T-cell (primary cell): ENCODE measurements around the gene UBL4B. TPM values are rescaled to one million over a fixed set of nuclear protein-coding genes. Genes with fewer than 3 reads are reported as not detected.

Source experiments
- ATAC-seq, 4 experiments: fragments of 200-7000 bp in 3 of 4; fragments of 150-1000 bp in 1 of 4; cut with Tn5 transposase; replicated peaks in 1 of 4; 1 replicate in 3 of 4; 2 replicates in 1 of 4; pipeline ENCODE4 v1.10.0; 2021; ENCODE audit warnings: moderate library complexity in 3 of 4, mild to moderate bottlenecking in 2 of 4, moderate number of reproducible peaks in 1 of 4
- CTCF ChIA-PET, 2 donors: fragments of 300-600 bp; sonication (Branson Sonifier 250); formaldehyde crosslinking; loops; one replicate each; lab custom pipeline; 2022; ENCODE audit warnings: antibody characterized with exemption in 2 of 2; lab: Charles Lee
- POLR2A ChIA-PET, 2 donors: fragments of 300-600 bp; sonication (Branson Sonifier 250); formaldehyde crosslinking; loops; one replicate each; lab custom pipeline; 2022; ENCODE audit warnings: antibody characterized with exemption in 2 of 2; lab: Charles Lee
- DNase-seq, 35 experiments: peaks; one replicate each; pipeline versions ENCODE4 v3.0.0 to v3.0.0-alpha.2; 2013 to 2023
- H3K27ac ChIP-seq: one replicate; pipeline ENCODE4 v1.5.1; 2013; ENCODE audit warnings: low read length
- H3K27me3 ChIP-seq, 2 experiments: replicated peaks in 1 of 2; 1 replicate in 1 of 2; 2 replicates in 1 of 2; pipeline versions ENCODE4 v1.6.1 to v1.7.0; 2013; ENCODE audit warnings: low read length in 1 of 2, mixed read lengths in 1 of 2; ENCODE audit not compliant: control insufficient read depth in 2 of 2, insufficient read depth in 2 of 2; ENCODE audit errors: extremely low read depth in 1 of 2
- H3K36me3 ChIP-seq, 2 donors: 1 replicate in 1 of 2; 2 replicates in 1 of 2; pipeline versions ENCODE4 v1.6.1 to v1.7.0; 2013; ENCODE audit warnings: low read length in 1 of 2; ENCODE audit not compliant: control insufficient read depth in 2 of 2, insufficient read depth in 1 of 2; ENCODE audit errors: extremely low read depth in 1 of 2
- H3K4me1 ChIP-seq, 2 experiments: 1 replicate in 1 of 2; 2 replicates in 1 of 2; pipeline versions ENCODE4 v1.6.1 to v1.7.0; 2013; ENCODE audit warnings: low read length in 2 of 2, mixed read lengths in 1 of 2; ENCODE audit not compliant: insufficient read depth in 2 of 2, control insufficient read depth in 1 of 2; ENCODE audit errors: extremely low read depth in 1 of 2
- H3K4me3 ChIP-seq, 2 donors: 1 replicate in 1 of 2; 2 replicates in 1 of 2; pipeline versions ENCODE4 v1.5.1 to v1.7.0; 2013; ENCODE audit warnings: mild to moderate bottlenecking in 2 of 2, low read length in 1 of 2, moderate library complexity in 1 of 2; ENCODE audit not compliant: control insufficient read depth in 1 of 2; ENCODE audit errors: extremely low read depth in 1 of 2
- H3K9me3 ChIP-seq: 2 replicates; pipeline ENCODE4 v1.7.0; 2013
- H3K27ac Mint-ChIP-seq, 2 donors: one replicate each; pipeline ENCODE4 v1.8.0; 2020 to 2021; ENCODE audit warnings: mild to moderate bottlenecking in 2 of 2, mixed read lengths in 2 of 2
- H3K27me3 Mint-ChIP-seq, 2 donors: one replicate each; pipeline ENCODE4 v1.8.0; 2021 to 2022; ENCODE audit warnings: mixed read lengths in 2 of 2
- H3K36me3 Mint-ChIP-seq: one replicate; pipeline ENCODE4 v1.8.0; 2021; ENCODE audit warnings: mixed read lengths
- H3K4me1 Mint-ChIP-seq, 3 donors: one replicate each; pipeline ENCODE4 v1.8.0; 2020 to 2022; ENCODE audit warnings: mixed read lengths in 3 of 3, mild to moderate bottlenecking in 1 of 3
- H3K4me3 Mint-ChIP-seq, 3 donors: one replicate each; pipeline ENCODE4 v1.8.0; 2020 to 2022; ENCODE audit warnings: mild to moderate bottlenecking in 3 of 3, mixed read lengths in 3 of 3, moderate library complexity in 3 of 3
- H3K9me3 Mint-ChIP-seq, 3 donors: one replicate each; pipeline ENCODE4 v1.8.0; 2020 to 2022; ENCODE audit warnings: mixed read lengths in 3 of 3
- WGBS: methylation state at CpG from one replicate; pipeline ENCODE4 v1.1.5; 2013; ENCODE audit warnings: missing lambda C conversion rate; ENCODE audit not compliant: insufficient coverage; 5-methylcytosine and 5-hydroxymethylcytosine counted together
- total RNA-seq, 35 experiments: library from RNA in 6 of 35; stranded (reverse) in 6 of 35; fragments of 120-200 nt in 1 of 35; gene quantifications; one replicate each; pipeline versions ENCODE4 v1.2.1 to v1.2.4 and lab custom pipeline; 2013 to 2026

Gene UBL4B
- total RNA-seq, 5 donors from 2014 or later (not counting 1 experiment from before 2014, with no cell fraction given) = not detected

DNA sequence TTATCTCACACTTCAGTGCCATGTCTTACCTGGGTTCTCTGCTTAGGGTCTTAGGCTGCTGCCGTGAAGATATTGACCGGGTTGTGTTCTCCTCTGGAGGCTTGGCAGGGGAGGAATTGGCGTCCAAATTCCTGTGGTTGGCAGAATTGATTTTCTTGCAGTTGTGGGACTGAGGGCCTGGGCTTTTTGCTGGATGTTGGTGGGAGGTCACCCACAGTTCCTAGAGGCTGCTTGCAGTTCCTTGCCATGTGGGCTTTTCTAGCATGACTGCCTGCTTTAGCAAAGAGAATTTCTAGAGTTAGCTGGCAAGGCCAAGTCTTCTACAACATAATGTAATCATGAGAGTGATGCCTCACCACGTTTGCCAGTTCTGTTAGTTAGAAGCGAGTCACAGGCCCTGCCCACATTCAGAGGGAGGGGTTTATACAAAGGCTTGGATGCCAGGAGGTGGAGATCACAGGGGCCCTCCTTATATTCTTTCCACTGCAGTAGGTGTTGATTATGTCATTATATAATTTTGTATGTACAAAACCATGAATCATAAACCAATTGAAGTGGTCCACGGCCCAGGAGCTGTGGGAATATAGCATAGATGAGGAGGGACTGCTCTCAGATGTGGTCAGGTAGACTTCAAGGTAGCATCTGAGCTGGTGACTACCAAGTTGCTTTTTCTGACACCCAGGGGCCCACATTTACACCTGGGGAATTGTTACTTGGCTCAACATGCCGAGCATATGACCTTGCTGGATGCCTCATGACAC, 6.6 kb downstream of the UBL4B start:
- no peak overlapping the region for H3K4me3 Mint-ChIP-seq
- no peaks in the 10 kb centered on the region for H3K36me3 ChIP-seq
- H3K27me3 Mint-ChIP-seq = peaks cover 21 to 27% of the 10 kb centered on the region in 2 donors
- peaks cover 0 to 2% (median 0%) of the 10 kb centered on the region in 3 donors for H3K4me1 Mint-ChIP-seq
- ATAC-seq = no peak
- H3K27me3 ChIP-seq = peaks cover 0 to 49% of the 10 kb centered on the region in 2 experiments
- H3K4me1 ChIP-seq = no peaks in the 10 kb centered on the region
- no peak overlapping the region for H3K27ac ChIP-seq
- H3K9me3 Mint-ChIP-seq = peaks cover 0 to 8% (median 4%) of the 10 kb centered on the region in 3 donors
- DNase-seq = no peak
- 92% methylated on average over 3 of the region's 7 CpGs for WGBS
- no peaks in the 10 kb centered on the region for H3K9me3 ChIP-seq
- CTCF ChIA-PET = no interaction called here
- H3K36me3 Mint-ChIP-seq = no peaks in the 10 kb centered on the region
- no peak overlapping the region for H3K27ac Mint-ChIP-seq
- H3K4me3 ChIP-seq = no peak overlapping the region
- POLR2A ChIA-PET = interaction anchor here in 1 of 2 donors (0.6 kb wide), 1 partner anchor 245 kb away, joined by 8 read pairs; no protein-coding TSS in a partner anchor

DNA sequence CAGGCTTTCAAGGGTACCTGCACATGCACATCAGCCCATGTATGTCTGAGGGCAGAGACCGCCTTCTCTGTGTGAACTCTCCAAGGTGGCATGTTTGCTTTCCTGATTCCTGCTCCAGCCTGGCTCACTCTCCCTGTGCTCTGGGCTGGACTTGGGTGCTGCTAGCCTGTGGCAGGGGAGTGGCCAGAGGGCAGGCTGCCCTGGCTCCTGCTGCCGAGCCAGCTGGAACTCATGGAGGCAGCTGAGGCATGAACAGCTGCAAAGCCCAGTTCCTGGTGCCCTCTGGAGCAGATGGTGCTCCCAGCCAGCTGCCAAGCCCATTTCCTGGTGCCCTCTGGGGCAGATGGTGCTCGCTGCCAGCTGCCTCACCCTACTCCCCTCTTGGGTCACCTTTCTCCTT, 7.6 kb downstream of the UBL4B start:
- H3K4me1 Mint-ChIP-seq = peaks cover 0 to 2% (median 0%) of the 10 kb centered on the region in 3 donors
- ChIA-PET POLR2A (no interaction called here), CTCF (no interaction called here)
- H3K4me1 ChIP-seq = no peaks in the 10 kb centered on the region
- ATAC-seq = no peak
- H3K36me3 Mint-ChIP-seq = no peaks in the 10 kb centered on the region
- H3K27me3 ChIP-seq = peaks cover 0 to 41% of the 10 kb centered on the region in 2 experiments
- peaks cover 25% of the 10 kb centered on the region in 2 donors for H3K27me3 Mint-ChIP-seq
- H3K9me3 Mint-ChIP-seq = peaks cover 0 to 13% (median 4%) of the 10 kb centered on the region in 3 donors
- DNase-seq = no peak
- H3K27ac ChIP-seq = no peak overlapping the region
- no peak overlapping the region for H3K4me3 ChIP-seq
- no peak overlapping the region for H3K27ac Mint-ChIP-seq
- H3K36me3 ChIP-seq = no peaks in the 10 kb centered on the region
- no peaks in the 10 kb centered on the region for H3K9me3 ChIP-seq
- H3K4me3 Mint-ChIP-seq = no peak overlapping the region
- 76% methylated on average over 3 of the region's 3 CpGs for WGBS

- H3K36me3 Mint-ChIP-seq = no peaks in the 10 kb centered on the region
- peaks cover 0 to 2% (median 0%) of the 10 kb centered on the region in 3 donors for H3K4me1 Mint-ChIP-seq
- ATAC-seq = no peak
- WGBS = 25% methylated on average over 4 of the region's 12 CpGs
- H3K4me3 Mint-ChIP-seq = no peak overlapping the region
- no peak overlapping the region for H3K27ac Mint-ChIP-seq
- no peak overlapping the region for H3K27ac ChIP-seq
- no peaks in the 10 kb centered on the region for H3K9me3 ChIP-seq
- H3K27me3 ChIP-seq = peaks cover 0 to 35% of the 10 kb centered on the region in 2 experiments
- H3K4me1 ChIP-seq = no peaks in the 10 kb centered on the region
- no peaks in the 10 kb centered on the region for H3K36me3 ChIP-seq
- DNase-seq = no peak
- ChIA-PET CTCF (no interaction called here), POLR2A (no interaction called here)
- peaks cover 2 to 13% (median 7%) of the 10 kb centered on the region in 3 donors for H3K9me3 Mint-ChIP-seq
- H3K4me3 ChIP-seq = no peak overlapping the region
- peaks cover 25 to 27% of the 10 kb centered on the region in 2 donors for H3K27me3 Mint-ChIP-seq
These were observed 8.8 kb downstream of the UBL4B start for GRCh38 chr1:110120960-110121561.

GRCh38 chr1:110123224-110123623, 11.0 kb downstream of the UBL4B start:
- DNase-seq (no peak), ATAC-seq (no peak)
- no peaks in the 10 kb centered on the region for H3K36me3 Mint-ChIP-seq
- peaks cover 19 to 24% of the 10 kb centered on the region in 2 donors for H3K27me3 Mint-ChIP-seq
- Histone ChIP-seq H3K27me3 (peaks cover 0 to 42% of the 10 kb centered on the region in 2 experiments), H3K4me1 (no peaks in the 10 kb centered on the region), H3K4me3 (no peak overlapping the region), H3K9me3 (no peaks in the 10 kb centered on the region), H3K27ac (no peak overlapping the region), H3K36me3 (no peaks in the 10 kb centered on the region)
- no peak overlapping the region for H3K4me3 Mint-ChIP-seq
- no peak overlapping the region for H3K27ac Mint-ChIP-seq
- ChIA-PET CTCF (interaction anchor here in 1 of 2 donors (0.6 kb wide), 1 partner anchor 427 kb away, joined by 3 read pairs; no protein-coding TSS in a partner anchor), POLR2A (no interaction called here)
- 90% methylated on average over 2 of the region's 3 CpGs for WGBS
- H3K4me1 Mint-ChIP-seq = peaks cover 0 to 2% (median 0%) of the 10 kb centered on the region in 3 donors
- peaks cover 2 to 13% (median 10%) of the 10 kb centered on the region in 3 donors for H3K9me3 Mint-ChIP-seq

GRCh38 chr1:110125810-110126209, 13.6 kb downstream of the UBL4B start:
- ChIA-PET CTCF (no interaction called here), POLR2A (no interaction called here)
- ATAC-seq (no peak), DNase-seq (no peak)
- H3K27me3 ChIP-seq = peaks cover 0 to 56% of the 10 kb centered on the region in 2 experiments
- Mint-ChIP-seq H3K27me3 (peaks cover 17 to 43% of the 10 kb centered on the region in 2 donors), H3K27ac (no peak overlapping the region), H3K4me3 (no peak overlapping the region), H3K4me1 (peaks cover 0 to 3% (median 0%) of the 10 kb centered on the region in 3 donors), H3K36me3 (no peaks in the 10 kb centered on the region), H3K9me3 (peaks cover 2 to 10% (median 6%) of the 10 kb centered on the region in 3 donors)
- H3K4me3 ChIP-seq = no peak overlapping the region
- H3K27ac ChIP-seq = no peak overlapping the region
- peaks cover 0 to 6% of the 10 kb centered on the region in 2 experiments for H3K4me1 ChIP-seq
- no peaks in the 10 kb centered on the region for H3K9me3 ChIP-seq
- H3K36me3 ChIP-seq = no peaks in the 10 kb centered on the region
- WGBS = no CpG with 5 or more reads among the region's 4 CpGs

DNA sequence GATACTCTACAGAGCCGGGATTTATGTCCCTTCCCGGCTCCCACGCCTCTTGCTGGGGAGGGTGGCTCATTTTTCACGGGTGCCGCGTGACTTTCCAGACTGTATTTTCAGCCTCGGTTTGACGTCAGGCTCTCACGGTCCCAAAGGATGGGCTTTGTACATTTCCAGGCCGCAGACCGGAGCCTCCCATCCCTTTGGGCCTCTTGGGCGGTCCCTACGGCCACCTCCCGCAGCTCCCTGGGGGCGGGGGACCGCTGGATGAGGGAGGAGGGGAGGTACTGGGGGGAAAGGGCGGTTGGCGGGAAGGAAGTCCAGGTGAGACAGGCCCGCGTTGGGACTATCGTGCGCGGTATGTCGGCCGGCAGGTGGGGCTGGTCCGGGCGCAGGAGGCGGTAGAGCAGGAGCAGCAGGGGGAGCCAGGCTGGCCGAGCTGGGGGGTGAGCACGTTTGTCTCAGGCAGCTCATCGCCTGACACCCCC, 17.9 kb downstream of the UBL4B start:
- Mint-ChIP-seq H3K36me3 (no peaks in the 10 kb centered on the region), H3K4me1 (peaks cover 0 to 4% (median 0%) of the 10 kb centered on the region in 3 donors), H3K27ac (no peak overlapping the region), H3K27me3 (peaks cover 13 to 50% of the 10 kb centered on the region in 2 donors), H3K4me3 (no peak overlapping the region), H3K9me3 (peaks cover 0 to 6% (median 2%) of the 10 kb centered on the region in 3 donors)
- 9% methylated on average over 31 of the region's 31 CpGs for WGBS
- Histone ChIP-seq H3K36me3 (no peaks in the 10 kb centered on the region), H3K9me3 (no peaks in the 10 kb centered on the region), H3K4me1 (peaks cover 0 to 6% of the 10 kb centered on the region in 2 experiments), H3K4me3 (no peak overlapping the region), H3K27me3 (peaks cover 0 to 66% of the 10 kb centered on the region in 2 experiments), H3K27ac (no peak overlapping the region)
- DNase-seq (peak in 3 of 35 experiments; percentile 8 to 11 (median 8)), ATAC-seq (no peak)
- CTCF ChIA-PET = interaction anchor here in 1 of 2 donors (0.6 kb wide), 3 partner anchors 29 to 1665 kb away, joined by 5 to 8 read pairs (median 8); no protein-coding TSS in a partner anchor
- POLR2A ChIA-PET = no interaction called here
